ENCODE measurements around the gene SLC2A4RG. TPM values are rescaled to one million over a fixed set of nuclear protein-coding genes. Genes with fewer than 3 reads are reported as not detected.

The SLC2A4RG gene
- total RNA-seq, 1 experiment from 2014 or later = 19.4 TPM

Small RNAs within 50 kb of the gene (small RNA-seq; reads per million reads assigned to genes)
- gene LIME1 (0 to 0.29 reads per million in 2 experiments), gene TNFRSF6B (0 reads per million in 2 experiments)

Other genes starting within 250 kb of the SLC2A4RG start
- gene EEF1A2, start 240.7 kb upstream of the SLC2A4RG start, total RNA-seq (2014; rRNA removed; shearing (Covaris generic)) = 224 and 275 TPM in 2 replicates
- 44.7 and 63.2 TPM in 2 replicates for gene PPDPF, start 219.0 kb upstream of the SLC2A4RG start, total RNA-seq (2014; rRNA removed; shearing (Covaris generic))
- gene PTK6, start 202.4 kb upstream of the SLC2A4RG start, total RNA-seq (2014; rRNA removed; shearing (Covaris generic)) = 1.5 and 2.2 TPM in 2 replicates
- not detected in 2 replicates for gene SRMS, start 192.0 kb upstream of the SLC2A4RG start, total RNA-seq (2014; rRNA removed; shearing (Covaris generic))
- 0.05 TPM in 1 of 2 replicates, not detected in the other for gene FNDC11, start 185.6 kb upstream of the SLC2A4RG start, total RNA-seq (2014; rRNA removed; shearing (Covaris generic))
- 10.1 and 12.1 TPM in 2 replicates for gene HELZ2, start 165.5 kb upstream of the SLC2A4RG start, total RNA-seq (2014; rRNA removed; shearing (Covaris generic))
- 13.1 and 14.0 TPM in 2 replicates for gene GMEB2, start 112.7 kb upstream of the SLC2A4RG start, total RNA-seq (2014; rRNA removed; shearing (Covaris generic))
- gene STMN3, start 86.4 kb upstream of the SLC2A4RG start, total RNA-seq (2014; rRNA removed; shearing (Covaris generic)) = 1.8 and 2.5 TPM in 2 replicates
- 4.1 and 6.3 TPM in 2 replicates for gene RTEL1, start 81.5 kb upstream of the SLC2A4RG start, total RNA-seq (2014; rRNA removed; shearing (Covaris generic))
- gene TNFRSF6B, start 43.1 kb upstream of the SLC2A4RG start, total RNA-seq (2014; rRNA removed; shearing (Covaris generic)) = 0.10 TPM in 1 of 2 replicates, not detected in the other
- gene ARFRP1, start 31.8 kb upstream of the SLC2A4RG start, total RNA-seq (2014; rRNA removed; shearing (Covaris generic)) = 12.1 and 15.9 TPM in 2 replicates
- 10.6 and 12.8 TPM in 2 replicates for gene ZGPAT, start 31.7 kb upstream of the SLC2A4RG start, total RNA-seq (2014; rRNA removed; shearing (Covaris generic))
- 6.6 and 7.6 TPM in 2 replicates for gene LIME1, start 3.1 kb upstream of the SLC2A4RG start, total RNA-seq (2014; rRNA removed; shearing (Covaris generic))
- gene ZBTB46, start 91.5 kb downstream of the SLC2A4RG start, total RNA-seq (2014; rRNA removed; shearing (Covaris generic)) = 0.20 and 0.30 TPM in 2 replicates
- not detected in 2 replicates for gene ABHD16B, start 121.7 kb downstream of the SLC2A4RG start, total RNA-seq (2014; rRNA removed; shearing (Covaris generic))
- gene TPD52L2, start 125.5 kb downstream of the SLC2A4RG start, total RNA-seq (2014; rRNA removed; shearing (Covaris generic)) = 97.6 and 103 TPM in 2 replicates
- 30.7 and 31.9 TPM in 2 replicates for gene DNAJC5, start 155.3 kb downstream of the SLC2A4RG start, total RNA-seq (2014; rRNA removed; shearing (Covaris generic))
- gene UCKL1, start 216.6 kb downstream of the SLC2A4RG start, total RNA-seq (2014; rRNA removed; shearing (Covaris generic)) = 17.9 and 18.5 TPM in 2 replicates
- 6.6 and 6.9 TPM in 2 replicates for gene ZNF512B, start 230.2 kb downstream of the SLC2A4RG start, total RNA-seq (2014; rRNA removed; shearing (Covaris generic))
- 2.6 and 3.6 TPM in 2 replicates for gene SAMD10, start 239.9 kb downstream of the SLC2A4RG start, total RNA-seq (2014; rRNA removed; shearing (Covaris generic))
- 45.1 and 47.9 TPM in 2 replicates for gene PRPF6, start 241.4 kb downstream of the SLC2A4RG start, total RNA-seq (2014; rRNA removed; shearing (Covaris generic))